ENCODE measurements around the gene NR1I3.
"Not testable (repeated sequence)": the region's sequence is repeated elsewhere in the genome, so short reads cannot be mapped to it uniquely, and the experiment has no call there.

The NR1I3 gene

GRCh38 chr1:161261261-161262235 is 23.5 kb upstream of the NR1I3 start:
- peaks cover 13% of the 10 kb centered on the region for H3K9me3 ChIP-seq (ENCODE audit: control insufficient read depth, insufficient read depth, low read depth, low read length)
- no peak overlapping the region for H3K27ac ChIP-seq (ENCODE audit: low read depth, low read length)
- no peak overlapping the region for H3K9ac ChIP-seq (ENCODE audit: low read length)
- no peak overlapping the region for H3K4me3 ChIP-seq (ENCODE audit: low read depth, low read length)
- H3K4me1 ChIP-seq (ENCODE audit: control insufficient read depth, insufficient read depth, low read length): peaks cover 12% of the 10 kb centered on the region
- H3K27me3 ChIP-seq (ENCODE audit: control insufficient read depth, insufficient read depth, low read length): peaks cover 44% of the 10 kb centered on the region
- H3K36me3 ChIP-seq (ENCODE audit: control insufficient read depth, insufficient read depth, low read length): no peaks in the 10 kb centered on the region

GRCh38 chr1:161260376-161261260 is 22.6 kb upstream of the NR1I3 start:
- Histone ChIP-seq H3K9ac (ENCODE audit: low read length) (no peak overlapping the region), H3K27ac (ENCODE audit: low read depth, low read length) (no peak overlapping the region), H3K4me1 (ENCODE audit: control insufficient read depth, insufficient read depth, low read length) (peaks cover 7% of the 10 kb centered on the region; the same call in 1 of the 2 replicates), H3K27me3 (ENCODE audit: control insufficient read depth, insufficient read depth, low read length) (peaks cover 44% of the 10 kb centered on the region), H3K4me3 (ENCODE audit: low read depth, low read length) (no peak overlapping the region), H3K36me3 (ENCODE audit: control insufficient read depth, insufficient read depth, low read length) (no peaks in the 10 kb centered on the region), H3K9me3 (ENCODE audit: control insufficient read depth, insufficient read depth, low read depth, low read length) (peaks cover 17% of the 10 kb centered on the region)

- Histone ChIP-seq H3K27ac (ENCODE audit: low read depth, low read length) (no peak overlapping the region), H3K36me3 (ENCODE audit: control insufficient read depth, insufficient read depth, low read length) (no peaks in the 10 kb centered on the region), H3K9ac (ENCODE audit: low read length) (no peak overlapping the region), H3K4me1 (ENCODE audit: control insufficient read depth, insufficient read depth, low read length) (peaks cover 7% of the 10 kb centered on the region; the same call in 1 of the 2 replicates), H3K9me3 (ENCODE audit: control insufficient read depth, insufficient read depth, low read depth, low read length) (peaks cover 17% of the 10 kb centered on the region), H3K4me3 (ENCODE audit: low read depth, low read length) (no peak overlapping the region), H3K27me3 (ENCODE audit: control insufficient read depth, insufficient read depth, low read length) (peaks cover 44% of the 10 kb centered on the region)
These were observed 21.8 kb upstream of the NR1I3 start for GRCh38 chr1:161259765-161260164.

GRCh38 chr1:161259345-161259702 is 21.3 kb upstream of the NR1I3 start:
- H3K9me3 ChIP-seq (ENCODE audit: control insufficient read depth, insufficient read depth, low read depth, low read length): peaks cover 17% of the 10 kb centered on the region

GRCh38 chr1:161258439-161259344 is 20.7 kb upstream of the NR1I3 start, which contains the start of gene PCP4L1:
Gene PCP4L1 (plus strand): TSS chr1:161258745. CDS start chr1:161258975, 230 bp downstream.
- peaks cover 7% of the 10 kb centered on the region; the same call in 1 of the 2 replicates for H3K4me1 ChIP-seq (ENCODE audit: control insufficient read depth, insufficient read depth, low read length)
- H3K27ac ChIP-seq (ENCODE audit: low read depth, low read length): no peak within 1 kb of the TSS
- H3K36me3 ChIP-seq (ENCODE audit: control insufficient read depth, insufficient read depth, low read length): no peaks in the 10 kb centered on the region
- peaks cover 44% of the 10 kb centered on the region for H3K27me3 ChIP-seq (ENCODE audit: control insufficient read depth, insufficient read depth, low read length)
- peak within 1 kb of the TSS; percentile 74 for H3K4me3 ChIP-seq (ENCODE audit: low read depth, low read length)
- peaks cover 17% of the 10 kb centered on the region for H3K9me3 ChIP-seq (ENCODE audit: control insufficient read depth, insufficient read depth, low read depth, low read length)
- H3K9ac ChIP-seq (ENCODE audit: low read length): no peak within 1 kb of the TSS

More at GRCh38 chr1:161259345-161259702, 21.3 kb upstream of the NR1I3 start:
- Histone ChIP-seq H3K36me3 (ENCODE audit: control insufficient read depth, insufficient read depth, low read length) (no peaks in the 10 kb centered on the region), H3K27ac (ENCODE audit: low read depth, low read length) (no peak overlapping the region), H3K4me1 (ENCODE audit: control insufficient read depth, insufficient read depth, low read length) (peaks cover 7% of the 10 kb centered on the region; the same call in 1 of the 2 replicates), H3K27me3 (ENCODE audit: control insufficient read depth, insufficient read depth, low read length) (peaks cover 44% of the 10 kb centered on the region), H3K9ac (ENCODE audit: low read length) (no peak overlapping the region), H3K4me3 (ENCODE audit: low read depth, low read length) (peak overlapping the region; percentile 74)

- peaks cover 17% of the 10 kb centered on the region for H3K9me3 ChIP-seq (ENCODE audit: control insufficient read depth, insufficient read depth, low read depth, low read length)
- H3K27me3 ChIP-seq (ENCODE audit: control insufficient read depth, insufficient read depth, low read length): peaks cover 44% of the 10 kb centered on the region
- not testable (repeated sequence) for H3K9ac ChIP-seq (ENCODE audit: low read length); H3K36me3 ChIP-seq (ENCODE audit: control insufficient read depth, insufficient read depth, low read length); H3K4me3 ChIP-seq (ENCODE audit: low read depth, low read length); H3K27ac ChIP-seq (ENCODE audit: low read depth, low read length); H3K4me1 ChIP-seq (ENCODE audit: control insufficient read depth, insufficient read depth, low read length)
These were observed 19.1 kb upstream of the NR1I3 start for GRCh38 chr1:161257109-161257508.

GRCh38 chr1:161255955-161256520 is 18.0 kb upstream of the NR1I3 start:
- H3K27ac ChIP-seq (ENCODE audit: low read depth, low read length); H3K9ac ChIP-seq (ENCODE audit: low read length); H3K36me3 ChIP-seq (ENCODE audit: control insufficient read depth, insufficient read depth, low read length); H3K4me3 ChIP-seq (ENCODE audit: low read depth, low read length); H3K4me1 ChIP-seq (ENCODE audit: control insufficient read depth, insufficient read depth, low read length): not testable (repeated sequence)
- H3K9me3 ChIP-seq (ENCODE audit: control insufficient read depth, insufficient read depth, low read depth, low read length): peaks cover 17% of the 10 kb centered on the region
- H3K27me3 ChIP-seq (ENCODE audit: control insufficient read depth, insufficient read depth, low read length): peaks cover 34% of the 10 kb centered on the region

- not testable (repeated sequence) for H3K4me3 ChIP-seq (ENCODE audit: low read depth, low read length); H3K4me1 ChIP-seq (ENCODE audit: control insufficient read depth, insufficient read depth, low read length); H3K9ac ChIP-seq (ENCODE audit: low read length); H3K36me3 ChIP-seq (ENCODE audit: control insufficient read depth, insufficient read depth, low read length); H3K27ac ChIP-seq (ENCODE audit: low read depth, low read length)
- H3K9me3 ChIP-seq (ENCODE audit: control insufficient read depth, insufficient read depth, low read depth, low read length): peaks cover 17% of the 10 kb centered on the region
- peaks cover 27% of the 10 kb centered on the region for H3K27me3 ChIP-seq (ENCODE audit: control insufficient read depth, insufficient read depth, low read length)
These were observed 17.3 kb upstream of the NR1I3 start for GRCh38 chr1:161255302-161255701.

GRCh38 chr1:161251579-161251978 is 13.6 kb upstream of the NR1I3 start:
- Histone ChIP-seq H3K36me3 (ENCODE audit: control insufficient read depth, insufficient read depth, low read length) (no peaks in the 10 kb centered on the region), H3K27ac (ENCODE audit: low read depth, low read length) (no peak overlapping the region), H3K4me3 (ENCODE audit: low read depth, low read length) (no peak overlapping the region), H3K9ac (ENCODE audit: low read length) (no peak overlapping the region), H3K4me1 (ENCODE audit: control insufficient read depth, insufficient read depth, low read length) (no peaks in the 10 kb centered on the region; the same call in 1 of the 2 replicates), H3K27me3 (ENCODE audit: control insufficient read depth, insufficient read depth, low read length) (no peaks in the 10 kb centered on the region), H3K9me3 (ENCODE audit: control insufficient read depth, insufficient read depth, low read depth, low read length) (peaks cover 9% of the 10 kb centered on the region)

- Histone ChIP-seq H3K4me1 (ENCODE audit: control insufficient read depth, insufficient read depth, low read length) (no peaks in the 10 kb centered on the region; the same call in 1 of the 2 replicates), H3K9me3 (ENCODE audit: control insufficient read depth, insufficient read depth, low read depth, low read length) (peaks cover 4% of the 10 kb centered on the region), H3K36me3 (ENCODE audit: control insufficient read depth, insufficient read depth, low read length) (no peaks in the 10 kb centered on the region), H3K4me3 (ENCODE audit: low read depth, low read length) (no peak overlapping the region), H3K27ac (ENCODE audit: low read depth, low read length) (no peak overlapping the region), H3K9ac (ENCODE audit: low read length) (no peak overlapping the region), H3K27me3 (ENCODE audit: control insufficient read depth, insufficient read depth, low read length) (no peaks in the 10 kb centered on the region)
These were observed 12.8 kb upstream of the NR1I3 start for GRCh38 chr1:161250829-161251228.
